GM12872 (cell line): ENCODE results near the gene SOCS7.

Experiments
- CTCF ChIP-seq: IDR thresholded peaks from 3 replicates; pipeline ENCODE4 v1.5.1; 2011; ENCODE audit warnings: low read depth, mild to moderate bottlenecking, low read length, moderate library complexity; ENCODE audit not compliant: insufficient read depth

SOCS7 gene

GRCh38 chr17:38358586-38359513, 7.2 kb downstream of the SOCS7 start:
- no peak for TF ChIP-seq CTCF

GRCh38 chr17:38361694-38362465, 10.2 kb downstream of the SOCS7 start:
- TF ChIP-seq CTCF = no peak

- TF ChIP-seq CTCF = no peak
These were observed 11.4 kb downstream of the SOCS7 start for GRCh38 chr17:38363016-38363415.

DNA sequence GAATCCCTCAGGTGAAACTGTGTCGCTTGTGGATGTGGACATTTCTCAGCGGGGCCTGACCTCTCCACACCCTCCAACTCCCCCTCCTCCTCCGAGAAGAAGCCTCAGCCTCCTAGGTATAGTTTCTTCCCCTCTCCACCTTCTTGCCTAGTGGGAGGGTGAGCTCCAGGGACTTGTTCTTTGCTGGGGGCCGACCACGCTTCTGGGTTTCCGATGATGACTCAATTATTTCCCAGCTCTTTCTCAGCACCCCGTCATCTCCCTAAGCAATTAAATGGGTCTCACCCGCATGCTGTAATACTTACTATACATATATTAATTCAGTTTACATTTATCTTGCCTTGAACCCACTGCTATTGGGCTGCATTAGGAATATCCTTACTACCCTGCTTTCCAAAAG, 13.1 kb downstream of the SOCS7 start:
- TF ChIP-seq CTCF = no peak

DNA sequence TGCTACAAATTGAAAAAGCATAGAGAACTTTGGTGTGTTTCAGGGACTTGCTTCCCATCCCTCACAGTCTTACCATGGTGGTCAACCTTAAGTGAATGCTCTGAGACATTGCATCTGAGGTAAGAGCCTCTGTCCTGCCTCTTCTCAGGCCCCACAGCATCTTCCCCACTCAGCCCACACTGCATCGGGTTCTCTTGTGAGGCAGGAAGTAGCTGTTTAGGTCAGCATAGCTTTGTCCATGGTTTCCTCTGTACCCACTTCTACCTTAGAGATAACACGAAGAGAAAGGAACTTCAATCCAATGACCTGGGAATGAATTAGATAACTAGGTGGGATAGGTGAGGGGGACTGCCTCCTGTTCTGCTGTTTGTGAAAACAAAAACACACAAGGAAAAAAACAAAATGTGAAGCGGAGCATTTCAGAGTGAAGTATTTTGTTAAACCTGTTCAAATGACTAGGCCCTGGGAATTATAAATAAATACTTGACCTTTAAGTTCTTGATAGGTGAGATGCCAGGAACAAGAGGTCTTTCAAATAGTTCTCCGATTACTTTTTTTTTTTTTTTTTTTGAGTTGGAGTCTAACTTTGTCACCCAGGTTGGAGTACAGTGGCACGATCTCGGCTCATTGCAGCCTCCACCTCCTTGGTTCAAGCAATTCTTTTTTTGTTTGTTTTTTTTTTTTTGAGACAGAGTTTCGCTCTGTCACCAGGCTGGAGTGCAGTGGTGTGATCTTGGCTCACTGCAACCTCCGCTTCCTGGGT, 17.7 kb downstream of the SOCS7 start:
- no peak for TF ChIP-seq CTCF

- TF ChIP-seq CTCF = no peak
These were observed 27.8 kb downstream of the SOCS7 start for GRCh38 chr17:38379448-38379847.

DNA sequence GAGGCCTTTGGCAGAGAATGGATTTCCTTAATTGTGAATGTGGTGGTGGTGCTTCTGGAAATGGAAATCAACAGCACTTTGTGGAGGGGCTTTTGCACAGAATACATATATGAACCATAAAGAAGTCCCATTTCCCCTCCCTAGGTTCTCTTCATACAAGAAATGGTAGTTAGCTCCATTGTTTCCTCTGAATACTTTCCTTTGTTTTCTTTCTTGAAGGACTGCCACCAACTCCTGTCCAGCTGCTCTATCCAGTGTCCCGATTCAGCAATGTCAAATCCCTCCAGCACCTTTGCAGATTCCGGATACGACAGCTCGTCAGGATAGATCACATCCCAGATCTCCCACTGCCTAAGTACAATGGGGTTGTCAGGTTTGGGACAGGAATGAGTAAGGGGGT, 43.4 kb downstream of the SOCS7 start:
- TF ChIP-seq CTCF = no peak
